ENCODE results near the gene FBXW8. TPM values are rescaled to one million over a fixed set of nuclear protein-coding genes. Genes with fewer than 3 reads are reported as not detected.

Gene FBXW8
- total RNA-seq, 1 donor from 2014 or later = 32.1 TPM

DNA sequence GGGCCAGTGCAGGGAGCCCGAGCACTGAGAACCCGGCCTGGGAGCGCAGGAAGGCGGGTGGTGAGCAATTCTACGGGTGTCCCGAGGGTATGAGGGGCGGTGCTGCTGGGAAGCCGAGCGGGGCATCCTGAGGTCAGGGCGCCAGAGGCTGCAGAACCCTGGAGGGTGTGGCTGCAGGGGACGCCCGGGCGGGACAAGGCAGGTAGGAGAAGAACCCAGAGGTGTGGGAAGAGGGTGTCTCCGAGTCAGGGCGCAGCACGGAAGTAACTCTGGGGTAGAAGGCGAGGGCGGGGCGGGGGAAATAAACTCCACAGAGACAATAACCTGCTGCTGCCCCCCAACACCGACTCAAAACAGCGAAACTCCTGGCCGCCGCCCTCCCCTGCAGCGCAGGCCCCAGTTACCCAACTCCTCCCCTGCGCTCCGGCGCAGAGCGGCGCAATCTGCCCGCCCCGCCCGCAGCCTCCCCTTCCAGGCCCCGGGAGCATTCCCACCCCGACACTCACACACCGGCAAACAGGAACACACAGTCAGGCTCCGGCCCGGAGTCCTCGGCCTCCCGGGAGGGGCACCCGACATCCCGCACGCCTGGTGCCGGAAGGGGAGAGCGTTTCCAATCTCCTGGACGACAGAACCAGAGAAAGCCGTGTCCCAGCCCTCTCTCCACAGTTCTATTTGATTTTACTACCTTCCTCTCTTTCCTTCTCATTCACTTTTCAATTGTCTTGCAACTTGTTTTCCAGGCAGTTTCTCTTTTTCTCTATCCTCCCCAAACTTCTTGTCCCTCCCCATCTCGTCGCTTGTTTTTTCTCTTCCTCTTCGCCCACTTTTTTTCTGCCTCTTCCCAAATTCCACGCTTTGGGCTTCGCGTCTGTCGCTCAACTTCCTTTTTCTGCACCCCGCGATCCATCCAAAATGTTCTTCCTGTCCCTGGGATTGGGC lies 31.9 kb upstream of the FBXW8 start:
- peak overlapping the region; percentile 72 for H3K4me3 Mint-ChIP-seq (ENCODE audit: unreplicated experiment)

DNA sequence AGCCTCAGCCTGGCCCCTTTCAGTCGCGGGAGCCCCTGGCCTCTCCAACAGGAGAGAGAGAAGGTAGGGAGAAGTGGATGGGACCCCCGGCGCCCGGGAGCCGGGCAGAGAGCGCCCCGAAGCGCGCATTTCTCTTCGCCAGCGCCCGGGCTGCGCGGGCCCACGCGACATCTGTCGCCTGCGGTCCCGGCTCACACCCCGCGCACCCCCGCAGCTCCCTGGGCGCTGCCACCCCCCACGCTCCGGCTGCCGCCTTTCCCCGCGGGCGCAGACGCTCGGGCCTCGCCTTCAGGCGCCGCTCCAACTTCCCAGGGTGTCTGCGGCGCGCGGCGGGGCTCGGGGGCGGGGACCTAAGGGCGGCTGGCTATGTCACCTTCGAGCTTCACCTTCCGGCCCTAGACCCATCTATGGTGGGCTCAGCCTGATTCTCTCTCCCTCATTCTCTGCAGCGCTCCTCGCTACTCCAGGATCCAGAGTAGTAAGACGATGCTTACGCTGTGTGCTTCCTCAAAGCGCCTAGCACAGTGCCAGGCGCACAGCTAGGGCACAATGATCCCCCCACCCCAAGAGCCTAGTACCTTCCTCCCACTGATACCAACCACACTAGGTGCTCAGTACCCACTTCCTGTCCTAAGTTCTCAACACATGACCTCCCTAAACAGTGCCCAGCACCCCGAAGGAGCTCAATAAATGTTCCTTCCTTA lies 31.1 kb upstream of the FBXW8 start:
- H3K9me3 Mint-ChIP-seq (ENCODE audit: unreplicated experiment) = peaks cover 2% of the 10 kb centered on the region
- H3K27ac Mint-ChIP-seq (ENCODE audit: unreplicated experiment) = no peak overlapping the region
- H3K36me3 Mint-ChIP-seq (ENCODE audit: unreplicated experiment) = peaks cover 2% of the 10 kb centered on the region
- peaks cover 34% of the 10 kb centered on the region for H3K4me1 Mint-ChIP-seq (ENCODE audit: unreplicated experiment)
- H3K4me3 Mint-ChIP-seq (ENCODE audit: unreplicated experiment) = peak overlapping the region; percentile 81
- DNase-seq (ENCODE audit: extremely low spot score, unreplicated experiment) = no peak
- TF ChIP-seq CTCF (IDR thresholded peaks at IDR 0.05) = no peak
- peaks cover 80% of the 10 kb centered on the region for H3K27me3 Mint-ChIP-seq (ENCODE audit: unreplicated experiment)

More for the DNA sequence above, 31.9 kb upstream of the FBXW8 start:
- peaks cover 7% of the 10 kb centered on the region for H3K9me3 Mint-ChIP-seq (ENCODE audit: unreplicated experiment)
- peaks cover 79% of the 10 kb centered on the region for H3K27me3 Mint-ChIP-seq (ENCODE audit: unreplicated experiment)
- H3K36me3 Mint-ChIP-seq (ENCODE audit: unreplicated experiment) = peaks cover 5% of the 10 kb centered on the region
- no peak for TF ChIP-seq CTCF (IDR thresholded peaks at IDR 0.05)
- no peak overlapping the region for H3K27ac Mint-ChIP-seq (ENCODE audit: unreplicated experiment)
- no peak for DNase-seq (ENCODE audit: extremely low spot score, unreplicated experiment)
- peaks cover 34% of the 10 kb centered on the region for H3K4me1 Mint-ChIP-seq (ENCODE audit: unreplicated experiment)

DNA sequence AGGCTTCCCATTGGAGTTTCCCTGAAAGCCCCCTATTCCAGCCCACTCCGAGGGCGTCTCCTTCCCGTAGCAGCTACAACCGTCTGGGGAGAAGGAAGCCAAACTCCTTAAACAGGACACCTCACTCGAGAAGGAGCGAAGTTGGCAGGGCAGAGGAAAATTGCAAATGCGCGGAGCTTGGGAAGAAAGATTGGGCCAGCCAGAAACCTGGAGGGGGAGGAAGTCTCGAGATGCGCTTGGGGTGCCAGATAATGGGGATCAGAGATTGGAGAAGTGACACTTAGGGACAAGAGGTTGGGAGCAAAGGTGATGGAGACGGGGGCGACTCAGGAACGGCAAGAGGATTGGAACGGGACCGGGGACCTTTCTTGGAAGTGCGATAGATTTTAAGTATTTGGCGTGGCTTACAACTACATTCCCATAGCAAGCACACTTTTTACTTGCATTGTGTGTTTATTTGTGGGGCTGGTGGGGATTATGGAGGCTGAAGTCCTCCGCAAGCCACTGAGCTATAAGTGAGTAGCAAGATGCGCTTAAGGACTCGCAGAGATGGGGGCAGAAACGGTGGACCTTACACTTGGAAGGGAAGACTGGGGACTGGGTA lies 30.4 kb upstream of the FBXW8 start:
- Mint-ChIP-seq H3K4me1 (ENCODE audit: unreplicated experiment) (peaks cover 34% of the 10 kb centered on the region), H3K27me3 (ENCODE audit: unreplicated experiment) (peaks cover 85% of the 10 kb centered on the region), H3K27ac (ENCODE audit: unreplicated experiment) (no peak overlapping the region), H3K36me3 (ENCODE audit: unreplicated experiment) (no peaks in the 10 kb centered on the region), H3K4me3 (ENCODE audit: unreplicated experiment) (peak overlapping the region; percentile 81), H3K9me3 (ENCODE audit: unreplicated experiment) (no peaks in the 10 kb centered on the region)
- TF ChIP-seq CTCF (IDR thresholded peaks at IDR 0.05) = no peak
- DNase-seq (ENCODE audit: extremely low spot score, unreplicated experiment) = no peak

GRCh38 chr12:116880817-116881324 lies 29.9 kb upstream of the FBXW8 start:
- H3K27me3 Mint-ChIP-seq (ENCODE audit: unreplicated experiment) = peaks cover 85% of the 10 kb centered on the region

More at GRCh38 chr12:116880817-116881324, 29.9 kb upstream of the FBXW8 start:
- Mint-ChIP-seq H3K4me1 (ENCODE audit: unreplicated experiment) (peaks cover 34% of the 10 kb centered on the region), H3K27ac (ENCODE audit: unreplicated experiment) (no peak overlapping the region), H3K4me3 (ENCODE audit: unreplicated experiment) (peak overlapping the region; percentile 81), H3K36me3 (ENCODE audit: unreplicated experiment) (no peaks in the 10 kb centered on the region), H3K9me3 (ENCODE audit: unreplicated experiment) (no peaks in the 10 kb centered on the region)
- no peak for TF ChIP-seq CTCF (IDR thresholded peaks at IDR 0.05)
- no peak for DNase-seq (ENCODE audit: extremely low spot score, unreplicated experiment)
